ENCODE data around the gene TCF4.

Gene TCF4

DNA sequence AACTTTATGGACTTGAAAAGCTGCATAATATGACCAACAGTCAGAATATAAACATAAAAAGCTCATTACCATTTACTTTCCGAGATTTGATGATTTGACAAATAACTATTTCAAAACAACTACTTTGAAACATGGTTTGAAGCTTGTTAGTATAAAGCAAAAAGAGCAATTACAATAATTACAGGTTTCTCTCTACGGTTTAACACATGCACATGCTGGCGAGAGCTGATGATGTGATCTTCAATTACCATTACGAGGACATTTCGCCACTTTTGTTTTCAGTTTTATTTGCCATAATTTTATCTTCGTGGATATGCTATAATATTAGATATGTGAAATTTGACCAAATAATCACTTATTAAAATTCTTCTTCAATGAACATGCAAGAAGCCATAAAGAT is 270.1 kb downstream of the TCF4 start:
- no peak for DNase-seq

DNA sequence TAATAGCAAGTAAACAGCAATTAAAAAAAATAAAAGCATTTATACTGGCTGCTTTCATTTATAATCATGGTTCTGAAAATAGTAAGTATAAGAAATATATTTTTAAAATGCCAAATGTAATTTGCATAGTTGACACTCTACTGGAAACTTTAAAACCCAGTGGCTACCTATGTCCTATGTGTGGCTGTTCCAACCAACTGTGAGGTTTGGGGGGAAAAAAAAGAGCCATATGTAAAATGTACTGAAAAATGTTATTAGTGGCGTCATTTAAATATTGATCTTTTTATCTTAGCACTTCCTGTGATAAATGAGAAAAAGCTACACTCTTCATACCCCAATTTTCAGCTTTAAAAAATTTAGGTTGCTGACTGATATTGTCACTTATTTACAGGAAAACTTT is 270.7 kb downstream of the TCF4 start:
- DNase-seq = no peak

DNA sequence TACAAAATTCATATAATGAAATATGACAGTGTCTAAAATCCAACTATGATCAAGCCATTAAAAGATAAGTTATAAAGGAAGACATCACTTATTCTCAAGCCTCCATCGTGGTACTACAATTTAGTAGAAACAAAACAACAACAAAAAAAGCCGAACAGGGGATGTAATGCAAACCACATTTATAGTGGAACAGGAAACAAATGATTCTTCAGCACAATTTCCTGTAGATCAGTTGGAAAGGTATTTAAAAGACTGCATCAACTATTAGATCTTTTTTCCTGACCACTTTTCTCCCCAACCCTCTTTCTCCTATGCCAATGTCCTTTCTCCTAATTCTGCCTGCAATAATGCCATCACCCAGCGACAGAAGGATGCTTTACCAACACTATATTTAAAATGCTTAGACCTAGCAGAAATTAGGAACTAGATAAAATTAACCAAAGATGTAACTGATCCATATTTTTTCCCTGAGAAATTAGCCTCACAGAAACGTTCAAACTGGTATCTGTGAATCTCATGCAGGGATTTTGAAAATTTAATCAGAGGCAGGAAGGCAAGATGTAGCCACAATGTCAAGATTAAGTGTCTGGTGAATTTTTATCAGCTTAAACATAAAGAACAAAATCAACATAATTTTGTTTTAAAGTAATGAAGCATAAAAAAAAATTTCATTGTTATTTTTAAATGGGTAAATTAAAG is 271.4 kb downstream of the TCF4 start:
- no peak for DNase-seq

DNA sequence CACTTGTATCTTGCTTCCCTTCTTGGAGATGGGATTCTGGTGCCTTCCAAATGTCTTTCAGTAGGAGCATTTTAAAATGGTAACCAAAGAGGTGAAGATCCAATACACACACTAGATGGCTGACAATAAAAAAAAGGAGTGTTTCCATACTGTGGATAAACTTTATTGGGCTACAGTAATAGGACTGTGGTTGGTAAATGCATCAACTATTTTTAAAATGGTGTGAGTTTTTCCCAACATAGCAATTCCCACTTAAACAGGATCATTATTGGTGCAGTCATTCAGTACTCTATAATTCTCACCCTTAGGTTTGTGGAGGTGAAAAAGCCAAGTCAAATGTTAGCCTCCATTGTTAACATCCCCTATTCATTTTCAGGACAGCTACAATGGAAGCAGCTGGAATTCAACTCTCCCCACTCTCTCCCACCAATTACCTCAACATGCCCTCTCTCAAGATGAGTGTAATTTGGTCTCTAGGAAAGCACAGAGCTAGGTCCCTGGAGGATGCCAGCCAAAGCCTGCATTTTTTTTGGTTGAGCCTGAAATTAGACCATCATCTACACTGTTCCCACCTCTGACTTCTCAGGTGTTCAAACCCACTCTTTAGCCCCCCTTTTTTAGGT is 273.3 kb downstream of the TCF4 start:
- DNase-seq = no peak

DNA sequence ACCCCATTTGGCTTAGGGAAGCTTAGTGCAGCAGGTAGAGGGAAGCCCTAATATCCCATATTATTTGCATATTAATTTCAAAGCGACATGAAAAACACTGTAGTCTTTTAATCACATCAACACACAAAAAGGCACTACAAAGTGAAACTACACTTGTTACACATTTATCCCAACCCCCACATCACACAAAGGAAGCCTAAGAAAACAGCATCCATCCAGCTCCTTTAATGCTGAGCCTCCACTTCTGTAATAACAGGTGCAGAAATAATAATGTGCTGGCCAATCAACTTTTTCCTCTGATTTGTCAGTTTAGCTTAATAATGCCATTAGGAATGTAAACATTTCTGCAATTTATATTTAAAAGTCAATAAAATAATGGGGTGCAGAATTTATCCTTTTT is 274.0 kb downstream of the TCF4 start:
- no peak for DNase-seq

DNA sequence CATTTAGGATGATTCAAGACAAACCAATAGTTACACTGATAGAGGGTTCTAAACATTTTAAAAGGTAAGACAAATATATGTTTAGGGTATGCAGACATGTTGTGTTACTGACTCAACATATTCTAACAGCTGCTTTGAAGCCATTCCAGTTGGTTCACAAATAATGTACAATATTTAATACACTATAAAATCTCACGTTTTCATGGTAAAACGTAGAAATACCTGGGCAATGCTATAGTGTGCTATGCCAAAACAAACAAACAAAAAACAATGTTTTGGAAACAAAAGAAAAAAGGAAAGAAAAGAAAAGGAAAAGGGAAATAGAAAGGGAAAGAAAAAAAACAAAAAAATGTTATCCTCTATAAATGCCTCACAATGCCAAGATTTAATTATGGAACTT is 277.1 kb downstream of the TCF4 start:
- DNase-seq = no peak

DNA sequence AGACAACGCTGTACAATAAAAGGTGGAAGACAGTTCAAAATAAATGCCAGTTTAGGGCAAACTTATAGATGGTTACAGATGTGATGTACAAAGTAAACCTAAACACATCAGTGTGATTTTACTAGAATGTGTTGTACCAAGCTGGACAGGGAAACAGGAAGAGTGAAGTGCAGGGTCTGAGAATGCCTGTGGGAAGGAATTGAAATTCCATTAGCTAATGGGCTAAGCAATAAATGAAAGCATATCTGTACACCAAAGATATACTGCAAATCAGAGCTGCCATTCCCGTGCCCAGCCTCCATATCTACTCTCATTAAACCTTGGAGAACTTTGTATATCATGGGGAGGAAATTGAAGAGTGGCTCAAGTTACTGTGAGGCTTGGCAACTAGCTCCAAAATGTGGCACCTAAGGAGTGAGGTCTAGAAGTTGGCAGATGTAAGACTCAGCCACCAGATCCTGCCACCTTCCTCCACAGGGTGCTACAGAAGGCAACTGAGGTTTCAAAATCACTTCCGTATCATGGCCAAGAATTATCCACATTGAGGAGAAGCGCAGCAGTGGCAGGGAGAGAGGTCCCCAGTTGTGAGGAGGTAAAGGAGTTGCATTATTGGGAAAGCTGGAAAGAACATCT is 277.8 kb downstream of the TCF4 start:
- DNase-seq = no peak

DNA sequence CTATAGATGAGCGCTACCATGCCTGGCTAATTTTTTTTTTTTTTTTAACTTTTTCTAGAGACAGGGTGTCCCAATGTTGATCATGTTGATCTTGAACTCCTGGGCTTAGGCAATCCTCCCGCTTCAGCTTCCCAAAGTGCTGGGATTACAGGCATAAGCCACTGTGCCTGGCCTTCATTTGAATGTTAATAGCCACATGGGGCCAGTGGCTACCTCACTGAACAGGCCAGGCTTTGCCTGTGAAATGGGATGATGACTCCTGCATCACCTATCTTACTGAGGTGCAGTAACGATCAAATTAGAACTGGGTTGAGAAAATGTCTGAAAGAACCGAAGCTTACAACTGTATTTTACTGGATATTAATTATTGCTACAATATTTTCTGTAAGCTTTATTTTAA is 278.7 kb downstream of the TCF4 start:
- DNase-seq = no peak

DNA sequence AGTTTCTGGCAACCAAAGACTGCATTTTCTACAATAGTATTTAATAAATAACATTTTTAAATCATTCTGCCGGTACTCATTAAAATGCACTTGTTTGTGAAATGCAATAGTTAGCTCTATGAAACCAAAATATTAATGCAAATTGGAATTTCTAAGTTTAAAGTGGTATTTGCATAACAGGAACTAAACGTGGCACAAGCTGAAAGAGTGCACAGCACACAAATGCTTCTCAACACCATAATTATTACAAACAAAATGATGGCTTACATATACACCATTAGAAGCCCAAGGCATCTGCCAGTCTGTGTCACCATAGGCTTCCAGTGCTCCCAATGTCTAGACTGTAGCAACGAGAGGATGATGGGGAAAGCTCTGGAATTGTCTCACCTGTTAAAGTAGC is 280.5 kb downstream of the TCF4 start:
- no peak for DNase-seq

DNA sequence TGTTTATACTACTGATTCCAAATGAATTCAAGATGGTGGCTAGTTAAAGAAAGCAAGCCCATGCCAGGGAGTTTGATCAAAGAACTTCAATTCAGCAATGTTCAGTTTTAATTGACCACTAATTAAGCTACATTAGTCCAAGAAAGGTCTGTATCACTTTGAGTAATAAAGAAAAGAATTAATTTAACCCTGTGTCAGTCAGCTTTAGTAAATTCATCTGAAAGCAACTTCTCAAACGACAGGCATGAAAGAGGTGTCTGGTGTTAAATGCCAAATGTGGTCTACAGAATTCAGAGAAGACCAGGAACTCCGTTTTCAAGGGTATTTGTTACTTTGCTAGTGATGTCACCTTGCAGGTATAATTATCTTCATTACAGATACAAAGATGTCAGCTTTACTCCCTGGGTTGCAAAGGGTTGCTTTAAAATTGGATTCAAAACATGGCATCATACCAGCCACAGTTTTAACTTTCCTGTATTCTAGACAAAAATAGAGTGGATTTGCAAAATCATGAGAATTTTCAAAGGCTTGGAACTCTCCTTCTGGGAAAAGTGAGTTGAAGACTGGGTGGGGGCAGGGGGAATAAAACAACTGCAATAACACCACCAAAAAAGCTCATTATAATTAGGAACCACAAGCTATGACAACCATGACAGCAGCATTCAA is 281.5 kb downstream of the TCF4 start:
- no peak for DNase-seq

DNA sequence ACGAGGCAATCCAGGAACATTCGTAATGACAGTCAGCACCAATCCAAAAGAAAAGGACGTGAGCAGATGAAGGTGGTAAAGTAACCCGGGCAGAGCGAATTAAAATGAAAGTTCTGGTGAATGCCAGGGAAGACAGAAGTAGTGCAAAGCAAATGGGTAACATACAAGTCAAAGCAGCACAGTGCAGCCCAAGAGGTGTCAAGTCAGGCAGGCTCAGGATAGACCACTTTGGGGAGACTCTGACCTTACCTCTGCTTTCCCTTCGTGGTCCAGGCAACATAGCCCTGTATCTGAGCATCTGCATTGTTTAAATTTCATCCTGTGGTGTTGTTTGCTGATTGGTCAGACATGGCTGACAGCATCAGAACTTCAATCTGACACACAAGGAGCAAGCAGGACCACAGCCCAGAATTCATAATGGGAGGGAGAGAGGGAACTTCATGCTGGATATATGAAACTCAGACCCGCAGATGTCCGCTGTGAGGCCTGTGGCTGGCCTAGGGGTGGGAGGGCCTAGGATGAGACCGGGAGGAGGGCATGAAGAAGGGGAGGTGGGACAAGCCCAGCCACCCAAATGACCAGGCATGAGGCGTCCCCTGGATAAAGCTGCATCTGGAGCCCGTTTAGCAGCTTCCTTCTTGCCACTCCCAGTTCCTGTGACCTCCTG is 285.7 kb downstream of the TCF4 start:
- no peak for DNase-seq

DNA sequence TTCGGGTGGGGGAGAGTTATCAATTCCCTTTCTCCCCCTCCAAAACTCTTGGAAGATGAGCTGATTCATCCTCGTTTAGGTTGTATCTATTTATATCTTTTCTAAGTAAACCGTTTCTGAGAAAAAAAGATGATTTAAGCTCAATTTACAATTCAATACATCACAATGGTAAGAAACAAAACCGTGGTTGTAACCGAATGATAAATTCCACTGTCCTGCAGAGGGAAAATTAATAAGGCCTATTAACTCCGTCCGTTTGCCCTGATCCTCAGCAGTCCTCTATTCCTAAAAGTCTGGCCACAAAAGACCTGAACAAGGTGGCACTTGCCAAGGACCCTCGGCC is 286.2 kb downstream of the TCF4 start:
- DNase-seq = no peak

DNA sequence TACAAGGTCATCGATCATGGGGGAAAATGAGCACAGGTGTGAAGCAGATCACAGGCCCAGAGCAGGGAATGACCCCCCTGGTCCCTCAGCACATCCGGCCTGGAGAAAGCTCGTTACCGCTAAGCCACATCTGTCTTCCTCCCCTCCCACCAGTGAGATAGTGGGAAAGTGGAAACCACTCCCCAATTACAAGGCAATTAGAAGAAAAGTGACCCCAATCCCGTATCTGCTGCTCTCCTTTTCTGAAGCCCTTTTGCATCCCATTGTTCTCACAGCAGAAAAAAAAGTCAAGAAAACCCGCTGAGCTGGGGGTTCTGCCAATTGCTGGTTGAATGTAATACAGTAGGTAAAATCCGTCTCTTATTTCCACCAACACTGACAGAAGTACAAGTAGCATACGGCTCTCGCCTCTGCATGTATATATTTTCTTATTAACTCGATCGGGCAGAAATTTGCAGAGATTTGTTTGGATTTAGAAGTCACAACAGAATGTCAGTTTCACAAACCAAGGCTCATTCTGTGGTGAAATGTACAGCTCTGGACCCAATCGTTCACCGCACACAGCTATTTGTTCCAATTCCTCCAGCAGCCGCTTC is 287.0 kb downstream of the TCF4 start:
- no peak for DNase-seq

DNA sequence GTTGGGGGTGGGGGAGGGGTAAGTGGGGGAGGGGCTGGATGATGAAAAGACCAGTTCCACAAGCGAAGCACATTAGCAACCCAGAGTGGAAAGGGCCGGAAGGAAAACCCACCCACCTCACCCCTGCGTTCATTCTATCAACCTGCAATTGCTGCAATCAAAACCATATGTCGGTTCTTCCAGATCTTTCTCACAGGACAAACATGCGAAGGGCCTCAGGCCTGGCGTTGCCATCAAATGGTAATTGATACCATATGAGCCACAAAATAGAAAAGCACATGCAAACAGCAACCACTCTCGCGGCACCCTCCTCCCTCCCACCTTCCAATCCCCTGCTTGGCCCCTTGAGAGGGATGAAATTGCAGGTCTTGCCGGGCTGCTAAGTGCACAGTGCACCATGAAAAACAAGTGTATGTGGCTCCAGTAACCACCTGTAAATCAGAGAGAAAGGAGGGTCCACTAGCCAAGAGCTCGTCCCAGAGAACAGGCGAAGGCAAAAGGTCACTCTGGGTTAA is 287.5 kb downstream of the TCF4 start:
- DNase-seq = no peak

DNA sequence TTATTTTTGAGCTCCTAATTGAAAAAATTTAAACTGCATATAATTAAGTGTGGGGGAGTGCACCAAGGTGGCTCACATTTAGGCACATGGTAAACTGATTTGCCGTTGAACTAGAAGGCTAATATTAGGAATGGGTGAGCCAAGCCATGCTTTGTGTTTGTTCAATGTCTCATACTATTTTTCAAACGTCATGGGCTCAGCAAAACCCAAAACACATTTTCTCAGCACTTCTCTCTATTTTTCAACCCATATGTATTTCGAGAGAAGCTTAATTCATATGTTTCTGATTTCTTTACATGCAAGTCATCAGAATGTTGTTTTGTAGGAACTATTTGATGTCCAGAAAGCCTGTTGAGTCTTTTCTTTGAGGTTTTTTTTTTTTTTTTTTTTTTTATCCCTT is 291.2 kb downstream of the TCF4 start:
- no peak for DNase-seq

DNA sequence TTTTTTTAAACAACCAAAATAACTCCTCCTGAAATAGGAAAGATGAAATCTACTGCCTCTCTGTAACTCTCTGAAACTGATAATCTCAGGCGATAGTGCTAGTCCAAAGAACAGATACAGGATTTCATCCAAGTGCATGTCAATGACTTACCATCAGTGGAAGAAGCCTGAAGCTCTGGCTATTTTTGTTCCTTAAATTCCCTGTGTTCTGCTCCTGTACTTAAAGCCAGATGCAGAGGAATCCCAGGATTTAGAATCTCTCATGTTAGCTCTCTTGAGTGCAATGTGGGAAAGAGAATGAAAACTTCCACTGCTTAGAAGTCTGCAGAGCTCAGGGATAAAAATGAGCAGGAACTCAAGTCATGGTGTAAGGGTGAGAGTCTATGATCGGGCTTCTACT is 291.9 kb downstream of the TCF4 start:
- DNase-seq = no peak

DNA sequence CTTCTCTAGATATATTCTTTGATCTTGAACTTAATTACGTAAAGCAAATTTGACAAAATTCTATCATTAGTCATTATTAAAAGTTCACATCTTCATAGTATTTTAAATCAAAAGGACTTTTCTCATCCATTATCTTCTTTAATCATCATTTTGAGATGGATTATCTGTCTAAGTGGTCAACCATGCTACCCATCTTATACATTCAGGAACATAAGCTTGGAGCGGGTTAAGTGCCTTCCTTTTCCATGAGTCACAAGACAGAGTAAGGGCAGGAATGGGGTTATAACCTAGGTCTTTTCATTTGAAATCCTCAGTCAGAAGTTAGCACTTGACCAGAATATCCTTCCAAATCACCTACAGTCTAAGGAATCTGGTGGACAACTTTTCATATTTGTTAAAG is 297.1 kb downstream of the TCF4 start:
- no peak for DNase-seq

DNA sequence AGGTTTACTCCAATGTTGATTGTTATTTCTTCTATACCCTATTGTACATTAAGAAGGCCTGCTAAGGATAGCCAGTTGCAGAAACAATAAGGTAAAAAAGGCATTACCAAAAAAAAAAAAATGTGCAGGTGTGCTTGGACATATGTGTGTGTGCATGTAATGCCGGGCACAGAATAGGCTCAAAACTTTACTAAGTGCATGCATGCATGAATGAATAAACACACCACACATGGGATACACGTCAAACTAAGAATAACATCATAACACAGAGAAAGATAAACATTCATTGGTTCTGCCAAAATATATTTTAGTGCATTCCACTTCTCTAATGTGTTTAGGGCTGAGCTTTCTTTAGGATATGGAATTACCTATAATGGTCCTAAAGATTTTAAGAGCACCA is 298.2 kb downstream of the TCF4 start:
- no peak for DNase-seq

DNA sequence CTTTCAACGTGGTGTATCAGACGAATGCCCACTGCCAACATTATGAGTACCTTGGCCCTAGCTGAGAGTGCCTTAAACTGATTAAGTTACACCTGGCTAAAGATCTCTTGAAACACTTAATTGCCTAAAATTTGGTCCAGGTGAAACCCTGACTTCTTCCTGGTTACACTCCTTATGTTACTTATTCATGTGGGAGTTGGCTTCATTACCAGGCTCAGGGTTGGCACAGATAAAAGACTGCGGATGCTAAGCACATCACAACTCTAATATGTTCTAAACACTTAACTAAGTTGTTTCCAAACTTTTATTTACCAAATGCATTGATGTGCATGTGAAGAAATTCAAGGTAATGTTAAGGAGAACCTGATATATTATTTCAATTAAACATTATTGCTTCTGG is 298.9 kb downstream of the TCF4 start:
- no peak for DNase-seq

DNA sequence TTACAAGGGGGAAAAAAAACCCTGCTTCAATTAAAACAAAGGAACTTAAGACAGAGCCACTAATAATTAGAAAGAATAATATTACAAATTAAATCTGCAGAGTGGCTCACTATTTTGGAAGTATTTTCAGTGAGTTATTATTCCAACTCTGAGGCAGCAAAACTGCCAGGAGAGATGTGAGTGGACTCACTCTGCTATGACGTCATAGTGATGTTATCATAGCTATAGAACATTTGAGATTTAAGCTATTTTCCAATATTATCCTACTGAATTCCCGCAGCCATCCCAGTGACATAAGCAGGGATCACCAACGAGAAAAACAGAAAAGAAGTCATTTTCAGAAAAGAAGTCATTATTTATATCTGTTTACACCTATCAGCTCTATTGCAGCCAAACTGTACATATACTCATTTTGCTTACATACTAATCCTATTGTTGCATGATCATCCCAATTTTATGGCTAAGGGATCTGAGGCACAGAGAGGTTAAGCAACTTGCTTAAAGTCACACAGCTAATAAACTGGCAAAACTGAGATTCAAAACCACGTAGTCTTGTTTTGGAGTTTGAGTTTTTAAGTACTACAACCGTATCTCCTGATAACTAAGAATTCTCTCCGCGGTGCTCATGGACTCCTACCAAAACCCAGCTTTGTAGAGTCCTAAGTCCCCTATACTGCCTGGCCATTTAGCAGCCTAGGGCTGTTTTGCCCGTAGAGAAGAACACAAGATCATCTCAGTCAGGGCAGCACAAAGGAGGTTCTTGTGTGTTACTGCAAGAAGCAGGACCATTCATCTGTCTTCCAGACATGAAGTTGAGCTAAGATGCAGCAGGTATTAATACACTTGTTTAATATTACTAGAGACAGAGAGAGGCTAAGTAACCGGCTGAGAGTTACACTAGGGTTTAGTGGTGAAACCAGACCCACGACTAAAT is 299.8 kb downstream of the TCF4 start:
- no peak for DNase-seq

DNA sequence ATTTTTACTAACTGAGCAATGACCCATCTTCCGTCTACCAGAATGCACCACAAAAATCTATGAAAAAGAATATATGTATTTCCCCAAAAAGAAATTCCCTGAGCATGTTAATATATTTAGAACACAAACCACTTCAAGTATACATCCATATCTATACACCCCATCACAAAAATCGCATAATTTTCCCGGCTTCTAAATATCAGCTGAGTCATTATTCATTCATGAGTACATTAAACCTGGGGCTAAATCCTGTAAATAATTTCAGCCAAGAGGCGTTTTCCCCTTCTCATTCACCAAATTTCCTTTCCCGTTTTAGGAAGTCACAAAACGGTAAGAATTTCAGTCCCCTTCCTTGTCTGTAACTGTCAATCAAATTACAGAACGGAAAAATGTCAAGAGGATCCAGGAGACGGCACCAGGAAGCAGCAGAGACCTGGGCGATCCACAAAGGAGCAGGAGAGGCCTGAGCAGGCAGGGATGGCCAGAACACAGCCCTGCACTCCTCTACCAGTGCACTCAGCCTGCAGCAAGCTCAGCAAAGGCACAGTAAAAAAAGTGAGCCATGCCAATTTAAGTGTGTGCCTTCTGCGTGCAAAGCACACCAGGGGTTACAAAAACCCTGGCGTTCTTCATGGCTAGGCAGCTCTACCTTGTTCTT is 300.7 kb downstream of the TCF4 start:
- no peak for DNase-seq

Data from stimulated activated naive CD4-positive, alpha-beta T cell (primary cell).